Esophagus (tissue), 2 donors: ENCODE measurements around the gene TYROBP. TPM values are rescaled to one million over a fixed set of nuclear protein-coding genes. Genes with fewer than 3 reads are reported as not detected.
"Not testable (repeated sequence)": the region's sequence is repeated elsewhere in the genome, so short reads cannot be mapped to it uniquely, and the experiment has no call there.

Source experiments
- H3K27ac ChIP-seq, 2 donors: one replicate each; pipeline ENCODE4 v1.5.1; 2013; ENCODE audit warnings: low read depth in 2 of 2, mild to moderate bottlenecking in 2 of 2, inconsistent platforms in 1 of 2, low read length in 1 of 2, moderate library complexity in 1 of 2
- H3K27me3 ChIP-seq, 2 donors: one replicate each; pipeline ENCODE4 v1.6.1; 2013; ENCODE audit warnings: low read length in 2 of 2, control low read depth in 1 of 2, mild to moderate bottlenecking in 1 of 2; ENCODE audit not compliant: insufficient read depth in 2 of 2, control insufficient read depth in 1 of 2
- H3K36me3 ChIP-seq, 2 donors: one replicate each; pipeline ENCODE4 v1.6.1; 2013; ENCODE audit warnings: low read length in 1 of 2; ENCODE audit not compliant: control insufficient read depth in 2 of 2, insufficient read depth in 2 of 2
- H3K4me1 ChIP-seq, 2 donors: one replicate each; pipeline ENCODE4 v1.6.1; 2013; ENCODE audit warnings: low read length in 1 of 2; ENCODE audit not compliant: control insufficient read depth in 2 of 2, insufficient read depth in 2 of 2
- H3K4me3 ChIP-seq, 2 donors: one replicate each; pipeline ENCODE4 v1.5.1; 2013; ENCODE audit warnings: low read length in 2 of 2, mild to moderate bottlenecking in 2 of 2, low read depth in 1 of 2, moderate library complexity in 1 of 2
- H3K9me3 ChIP-seq, 2 donors: one replicate each; pipeline ENCODE4 v1.6.1; 2013; ENCODE audit warnings: mild to moderate bottlenecking in 2 of 2, low read depth in 1 of 2, low read length in 1 of 2, moderate library complexity in 1 of 2; ENCODE audit not compliant: control insufficient read depth in 2 of 2, insufficient read depth in 1 of 2
- WGBS, 2 donors: extraction: QIAGEN DNeasy Blood & Tissue Kit; methylation state at CpG; one replicate each; pipeline ENCODE4 v1.1.7; 2013; 5-methylcytosine and 5-hydroxymethylcytosine counted together
- polyA plus RNA-seq, 2 donors: library from polyadenylated mRNA; stranded (reverse); fragments of 200-250 nt; gene quantifications; one replicate each; pipeline ENCODE4 v1.2.3, GENCODE V29; 2013
- donor health status: healthy with polysubstance abuse.
- donor health status: Bipolar disorder and iron deficiency.

Gene TYROBP
- polyA plus RNA-seq, 2 donors, result 16.7 to 26.8 TPM

GRCh38 chr19:35911790-35912189 is 3.7 kb upstream of the TYROBP start:
- WGBS, 2 donors, result 40 to 41% methylated on average over 5 of the region's 5 CpGs
- Histone ChIP-seq H3K27me3 (no peaks in the 10 kb centered on the region), H3K27ac (no peak overlapping the region), H3K4me1 (no peaks in the 10 kb centered on the region), H3K4me3 (no peak overlapping the region), H3K9me3 (no peaks in the 10 kb centered on the region), H3K36me3 (no peaks in the 10 kb centered on the region)

- no peak overlapping the region for H3K27ac ChIP-seq
- no peak overlapping the region for H3K4me3 ChIP-seq
- H3K9me3 ChIP-seq, result no peaks in the 10 kb centered on the region
- whole genome bisulfite sequencing, 2 donors, result 53 to 65% methylated on average over 3 of the region's 3 CpGs
- H3K27me3 ChIP-seq, result no peaks in the 10 kb centered on the region
- H3K36me3 ChIP-seq, result no peaks in the 10 kb centered on the region
- no peaks in the 10 kb centered on the region for H3K4me1 ChIP-seq
Observed at GRCh38 chr19:35911173-35911572, 3.1 kb upstream of the TYROBP start.

- H3K27ac ChIP-seq, H3K4me1 ChIP-seq, H3K36me3 ChIP-seq, H3K9me3 ChIP-seq, H3K4me3 ChIP-seq, H3K27me3 ChIP-seq: not testable (repeated sequence)
- 91 to 93% methylated on average over 14 of the region's 14 CpGs for WGBS, 2 donors
Observed at GRCh38 chr19:35910355-35910754, 2.3 kb upstream of the TYROBP start.

GRCh38 chr19:35909684-35910035 is 1.6 kb upstream of the TYROBP start:
- no peaks in the 10 kb centered on the region for H3K9me3 ChIP-seq
- WGBS, 2 donors, result 73 to 78% methylated on average over 6 of the region's 6 CpGs
- peak overlapping the region; percentile 3 to 36 for H3K27ac ChIP-seq
- no peak overlapping the region for H3K4me3 ChIP-seq
- no peaks in the 10 kb centered on the region for H3K4me1 ChIP-seq
- H3K36me3 ChIP-seq, result no peaks in the 10 kb centered on the region
- H3K27me3 ChIP-seq, result no peaks in the 10 kb centered on the region

DNA sequence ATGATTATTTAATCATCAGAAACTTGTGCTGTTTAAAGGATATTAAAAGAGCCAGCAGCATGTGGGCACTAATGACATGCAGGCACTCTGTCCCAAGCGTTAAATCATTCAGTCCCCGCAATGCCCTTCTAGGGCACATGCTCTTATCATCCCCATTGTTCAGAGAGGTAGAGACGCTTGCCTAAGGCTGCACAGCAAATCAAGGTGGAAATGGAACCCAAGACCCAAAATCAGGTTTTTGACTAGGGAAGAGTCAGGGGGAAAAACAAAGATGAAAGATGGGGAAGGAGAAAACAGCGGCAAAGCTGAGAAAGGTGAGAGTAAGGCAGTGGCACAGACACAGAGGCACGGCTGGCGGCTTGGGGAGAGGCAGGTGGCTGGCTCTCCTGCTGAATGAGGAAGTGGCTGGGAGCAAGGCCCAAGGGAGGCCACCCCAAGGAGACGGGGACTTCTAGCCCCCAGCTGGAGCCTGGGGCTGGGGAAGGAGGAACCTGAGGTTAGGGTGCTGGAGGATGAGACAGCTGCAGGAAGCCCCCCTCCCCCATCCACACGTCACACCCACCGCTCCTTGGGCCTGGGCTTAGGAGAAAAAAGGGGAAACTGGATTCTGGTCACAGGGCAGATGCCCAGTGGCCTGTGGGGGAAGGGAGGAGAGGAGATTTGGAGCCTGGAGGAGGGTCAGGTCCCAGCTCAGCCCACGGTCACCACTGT is 1.0 kb upstream of the TYROBP start:
- H3K36me3 ChIP-seq, result no peaks in the 10 kb centered on the region
- no peak overlapping the region for H3K27ac ChIP-seq
- H3K27me3 ChIP-seq, result no peaks in the 10 kb centered on the region
- H3K4me3 ChIP-seq, result no peak overlapping the region
- 76 to 77% methylated on average over 10 of the region's 10 CpGs for WGBS, 2 donors
- H3K4me1 ChIP-seq, result no peaks in the 10 kb centered on the region
- no peaks in the 10 kb centered on the region for H3K9me3 ChIP-seq

GRCh38 chr19:35907377-35907745 is 734 bp downstream of the TYROBP start:
- no peaks in the 10 kb centered on the region for H3K36me3 ChIP-seq
- H3K9me3 ChIP-seq, result no peaks in the 10 kb centered on the region
- H3K27me3 ChIP-seq, result no peaks in the 10 kb centered on the region
- no peak overlapping the region for H3K4me3 ChIP-seq
- peak overlapping the region; percentile 15 to 56 for H3K27ac ChIP-seq
- WGBS, 2 donors, result 57 to 72% methylated on average over 12 of the region's 12 CpGs
- no peaks in the 10 kb centered on the region for H3K4me1 ChIP-seq

DNA sequence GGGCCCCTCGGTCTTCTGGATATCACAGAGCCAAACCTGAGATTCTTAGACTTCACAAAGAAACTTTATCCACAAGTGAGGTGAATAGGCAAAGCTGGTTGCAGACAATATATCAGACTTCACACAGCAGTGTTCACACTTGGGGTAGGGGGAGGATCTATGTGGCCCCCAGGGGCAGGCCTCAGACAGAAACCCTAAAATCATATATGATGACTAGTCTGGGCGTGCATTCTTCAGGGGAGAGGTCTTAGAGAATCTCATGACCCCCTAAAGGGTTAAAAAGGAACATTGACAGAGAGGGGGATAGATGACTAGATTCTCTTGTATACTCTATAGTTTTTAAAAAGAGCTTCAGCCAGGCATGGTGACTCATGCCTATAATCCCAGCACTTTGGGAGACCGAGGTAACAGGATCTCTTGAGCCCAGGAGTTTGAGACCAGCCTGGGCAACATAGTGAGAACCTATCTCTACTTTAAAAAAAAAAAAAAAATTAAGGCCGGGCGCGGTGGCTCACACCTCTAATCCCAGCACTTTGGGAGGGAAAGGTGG is 2.8 kb downstream of the TYROBP start:
- H3K4me3 ChIP-seq, result no peak overlapping the region
- peak overlapping the region in 1 of 2 donors; percentile 21 for H3K27ac ChIP-seq
- no peaks in the 10 kb centered on the region for H3K27me3 ChIP-seq
- H3K4me1 ChIP-seq, result no peaks in the 10 kb centered on the region
- H3K9me3 ChIP-seq, result no peaks in the 10 kb centered on the region
- WGBS, 2 donors, result 57 to 67% methylated on average over 6 of the region's 6 CpGs
- no peaks in the 10 kb centered on the region for H3K36me3 ChIP-seq

DNA sequence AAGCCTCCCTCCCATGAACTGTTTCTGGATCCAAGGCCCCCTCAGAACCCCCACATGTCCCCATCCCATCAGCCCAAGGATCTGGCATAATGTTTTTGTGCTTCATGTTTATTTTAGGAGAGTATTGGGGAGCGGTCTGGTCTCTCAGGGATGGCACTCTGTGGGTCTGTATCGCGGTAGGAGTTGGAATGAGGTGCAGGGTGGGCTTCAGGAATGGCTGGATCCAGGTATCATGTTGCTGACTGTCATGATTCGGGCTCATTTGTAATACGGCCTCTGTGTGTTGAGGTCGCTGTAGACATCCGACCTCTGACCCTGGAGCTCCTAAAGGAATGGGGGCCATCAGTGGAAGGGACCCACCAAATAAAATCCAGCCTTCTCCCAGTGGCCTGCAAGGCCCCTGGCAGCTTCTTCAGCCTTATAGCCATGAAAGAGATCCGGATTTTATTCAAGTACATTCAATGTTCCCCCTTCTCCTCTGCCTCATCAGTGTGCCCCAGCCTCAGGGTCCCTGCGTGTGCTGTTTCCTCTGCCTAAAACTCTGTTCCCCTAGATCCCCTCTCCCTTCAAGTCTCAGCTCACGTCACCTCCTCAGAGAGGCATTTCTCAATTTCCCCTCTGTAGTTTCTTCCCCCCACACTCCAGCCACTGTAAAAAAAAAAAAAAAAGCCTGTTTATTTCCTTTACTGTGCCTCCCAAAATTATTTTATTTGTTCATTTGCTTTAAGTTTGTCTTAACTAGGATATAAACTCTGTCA is 3.6 kb downstream of the TYROBP start:
- H3K4me1 ChIP-seq, result no peaks in the 10 kb centered on the region
- no peaks in the 10 kb centered on the region for H3K9me3 ChIP-seq
- H3K27me3 ChIP-seq, result no peaks in the 10 kb centered on the region
- WGBS, 2 donors, result 83 to 88% methylated on average over 10 of the region's 10 CpGs
- no peak overlapping the region for H3K27ac ChIP-seq
- no peaks in the 10 kb centered on the region for H3K36me3 ChIP-seq
- no peak overlapping the region for H3K4me3 ChIP-seq

DNA sequence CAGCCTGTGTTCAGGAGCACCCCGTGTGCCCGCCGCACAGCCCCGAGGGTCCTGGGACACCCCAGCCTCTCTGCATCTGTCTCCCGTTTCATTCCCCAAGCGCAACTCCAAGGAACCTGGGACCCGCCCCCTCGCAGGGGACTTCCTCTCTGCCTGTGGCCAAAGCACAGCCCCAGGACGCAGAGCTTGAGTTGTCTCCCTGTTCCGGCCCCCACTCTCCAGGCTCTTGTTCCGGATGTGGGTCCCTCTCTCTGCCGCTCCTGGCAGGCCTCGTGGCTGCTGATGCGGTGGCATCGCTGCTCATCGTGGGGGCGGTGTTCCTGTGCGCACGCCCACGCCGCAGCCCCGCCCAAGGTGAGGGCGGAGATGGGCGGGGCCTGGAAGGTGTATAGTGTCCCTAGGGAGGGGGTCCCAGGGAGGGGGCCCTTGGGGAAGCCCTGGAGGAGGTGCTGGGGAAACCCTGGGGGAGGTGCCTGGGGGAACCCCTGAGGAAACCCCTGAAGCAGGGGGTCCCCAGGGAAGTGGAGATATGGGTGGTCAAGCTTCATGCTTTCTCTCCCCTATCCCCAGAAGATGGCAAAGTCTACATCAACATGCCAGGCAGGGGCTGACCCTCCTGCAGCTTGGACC is 4.4 kb downstream of the TYROBP start:
- H3K4me1 ChIP-seq, result no peaks in the 10 kb centered on the region
- WGBS, 2 donors, result 1 to 3% methylated on average over 24 of the region's 24 CpGs

More for the DNA sequence above, 4.4 kb downstream of the TYROBP start:
- peak overlapping the region; percentile 5 to 24 for H3K4me3 ChIP-seq
- H3K27me3 ChIP-seq, result no peaks in the 10 kb centered on the region
- H3K9me3 ChIP-seq, result no peaks in the 10 kb centered on the region
- H3K27ac ChIP-seq, result peak overlapping the region; percentile 67 to 76
- H3K36me3 ChIP-seq, result no peaks in the 10 kb centered on the region
